Activated CD8-positive, alpha-beta T cell treated with anti-CD3 and anti-CD28 coated beads for 36 hours (primary cell): Measurements from ENCODE around the gene TMEM208. TPM values are rescaled to one million over a fixed set of nuclear protein-coding genes. Genes with fewer than 3 reads are reported as not detected.

Experiments
- ATAC-seq: fragments of 200-7000 bp; cut with Tn5 transposase; one replicate; pipeline ENCODE4 v1.10.0; 2021; ENCODE audit warnings: mild to moderate bottlenecking, moderate library complexity
- CTCF ChIA-PET: fragments of 350-600 bp; sonication (Branson Sonifier 250); formaldehyde crosslinking; loops from one replicate; lab custom pipeline; 2021; ENCODE audit warnings: antibody characterized with exemption; lab: Charles Lee
- POLR2A ChIA-PET: fragments of 350-600 bp; sonication (Branson Sonifier 250); formaldehyde crosslinking; loops from one replicate; lab custom pipeline; 2021; ENCODE audit warnings: antibody characterized with exemption; lab: Charles Lee
- DNase-seq: peaks from one replicate; pipeline ENCODE4 v3.0.0-alpha.2; 2020
- H3K27ac Mint-ChIP-seq: one replicate; pipeline ENCODE4 v1.8.0; 2021; ENCODE audit warnings: mild to moderate bottlenecking, mixed read lengths
- H3K27me3 Mint-ChIP-seq: one replicate; pipeline ENCODE4 v1.8.0; 2021; ENCODE audit warnings: mixed read lengths
- H3K36me3 Mint-ChIP-seq: one replicate; pipeline ENCODE4 v1.8.0; 2021; ENCODE audit warnings: low read depth, mixed read lengths
- H3K4me1 Mint-ChIP-seq: one replicate; pipeline ENCODE4 v1.8.0; 2021; ENCODE audit warnings: low read depth, mixed read lengths
- H3K4me3 Mint-ChIP-seq: one replicate; pipeline ENCODE4 v1.8.0; 2021; ENCODE audit warnings: mild to moderate bottlenecking, moderate library complexity, mixed read lengths
- H3K9me3 Mint-ChIP-seq: one replicate; pipeline ENCODE4 v1.8.0; 2021; ENCODE audit warnings: mixed read lengths
- intact Hi-C: fragments of 100-400 bp; cut with micrococcal nuclease; formaldehyde crosslinking; loops from one replicate; pipeline ENCODE4 v1.10.0; 2022
- total RNA-seq, 2 experiments: library from RNA; stranded (reverse); gene quantifications; one replicate each; pipeline ENCODE4 v1.2.3, GENCODE V29; 2021
- TF ChIP-seq, protein P1 (sequence below): fragments of 200-600 bp; IDR thresholded peaks from one replicate; pipeline ENCODE4 v1.8.0; 2022; ENCODE audit warnings: antibody characterized with exemption, mild to moderate bottlenecking

TMEM208 gene
- total RNA-seq, 2 experiments from 2014 or later, result 25.7 to 30.7 TPM

DNA sequence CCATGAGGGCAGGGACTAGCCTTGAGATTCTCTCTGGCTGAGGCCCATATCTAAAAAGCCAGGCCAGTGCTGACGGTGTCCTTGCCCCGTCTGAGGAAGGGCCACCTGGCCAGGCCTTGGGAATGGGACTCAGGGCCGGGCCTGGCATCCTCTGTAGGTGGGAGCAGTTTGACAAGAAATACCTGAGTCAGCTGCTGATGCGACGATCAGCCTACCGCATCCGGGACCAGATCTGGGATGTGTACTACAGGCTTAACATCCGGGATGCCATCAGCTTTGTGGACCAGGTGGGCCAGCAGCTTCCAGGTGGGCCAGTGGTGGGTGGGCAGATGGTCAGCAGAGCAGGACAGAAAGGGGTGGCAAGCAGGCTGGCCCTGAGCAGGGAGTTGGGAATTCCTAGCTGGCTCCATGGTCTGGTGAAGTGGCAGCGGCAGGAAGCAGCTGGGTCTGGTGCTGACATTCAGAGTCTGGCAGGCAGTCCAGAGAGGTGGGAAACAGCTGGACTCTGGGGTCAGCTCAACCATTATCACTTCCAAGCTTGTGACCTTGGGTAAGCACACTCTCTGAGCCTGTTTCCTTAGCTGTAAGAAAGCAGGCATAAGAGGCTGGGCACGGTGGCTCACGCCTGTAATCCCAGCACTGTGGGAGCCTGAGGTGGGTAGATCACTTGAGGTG lies 31.4 kb downstream of the TMEM208 start:
- H3K9me3 Mint-ChIP-seq, result no peaks in the 10 kb centered on the region
- no peak overlapping the region for H3K27ac Mint-ChIP-seq
- intact Hi-C loops, result no loop called here
- H3K36me3 Mint-ChIP-seq, result peaks cover 4% of the 10 kb centered on the region
- TF ChIP-seq, protein P1, sequence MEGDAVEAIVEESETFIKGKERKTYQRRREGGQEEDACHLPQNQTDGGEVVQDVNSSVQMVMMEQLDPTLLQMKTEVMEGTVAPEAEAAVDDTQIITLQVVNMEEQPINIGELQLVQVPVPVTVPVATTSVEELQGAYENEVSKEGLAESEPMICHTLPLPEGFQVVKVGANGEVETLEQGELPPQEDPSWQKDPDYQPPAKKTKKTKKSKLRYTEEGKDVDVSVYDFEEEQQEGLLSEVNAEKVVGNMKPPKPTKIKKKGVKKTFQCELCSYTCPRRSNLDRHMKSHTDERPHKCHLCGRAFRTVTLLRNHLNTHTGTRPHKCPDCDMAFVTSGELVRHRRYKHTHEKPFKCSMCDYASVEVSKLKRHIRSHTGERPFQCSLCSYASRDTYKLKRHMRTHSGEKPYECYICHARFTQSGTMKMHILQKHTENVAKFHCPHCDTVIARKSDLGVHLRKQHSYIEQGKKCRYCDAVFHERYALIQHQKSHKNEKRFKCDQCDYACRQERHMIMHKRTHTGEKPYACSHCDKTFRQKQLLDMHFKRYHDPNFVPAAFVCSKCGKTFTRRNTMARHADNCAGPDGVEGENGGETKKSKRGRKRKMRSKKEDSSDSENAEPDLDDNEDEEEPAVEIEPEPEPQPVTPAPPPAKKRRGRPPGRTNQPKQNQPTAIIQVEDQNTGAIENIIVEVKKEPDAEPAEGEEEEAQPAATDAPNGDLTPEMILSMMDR, result no peak
- CTCF ChIA-PET, result interaction anchor here (0.9 to 1.5 kb wide), 3 partner anchors 9 to 141 kb away, joined by 3 to 4 read pairs (median 3); partner anchors contain the start of gene SLC9A5
- H3K27me3 Mint-ChIP-seq, result no peaks in the 10 kb centered on the region
- POLR2A ChIA-PET, result interaction anchor here (1.9 kb wide), 1 partner anchor 13 kb away, joined by 6 read pairs; no protein-coding TSS in a partner anchor
- no peak for DNase-seq
- no peak overlapping the region for H3K4me3 Mint-ChIP-seq
- no peaks in the 10 kb centered on the region for H3K4me1 Mint-ChIP-seq
- no peak for ATAC-seq

DNA sequence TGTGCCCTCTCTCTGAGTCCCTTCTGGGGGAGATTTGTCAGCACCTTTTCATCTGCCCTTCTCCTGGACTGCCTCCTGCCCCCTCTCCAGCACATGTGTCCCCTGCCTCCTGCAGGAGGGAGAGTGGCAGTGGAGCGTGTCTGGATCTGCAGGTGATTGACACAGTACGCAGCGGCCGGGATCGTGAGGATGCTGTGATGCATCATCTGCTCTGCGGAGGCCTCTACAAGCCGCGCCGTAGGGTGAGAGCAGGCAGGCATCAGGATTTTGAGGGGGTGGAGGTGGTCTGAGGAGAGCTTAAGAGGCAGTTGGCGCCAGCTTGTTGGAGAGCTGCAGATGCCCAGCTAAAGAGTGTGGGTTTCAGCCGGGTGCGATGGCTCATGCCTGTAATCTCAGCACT lies 32.8 kb downstream of the TMEM208 start:
- DNase-seq, result no peak
- H3K27me3 Mint-ChIP-seq, result no peaks in the 10 kb centered on the region
- peaks cover 4% of the 10 kb centered on the region for H3K36me3 Mint-ChIP-seq
- no peak overlapping the region for H3K27ac Mint-ChIP-seq
- no peak overlapping the region for H3K4me3 Mint-ChIP-seq
- intact Hi-C loops, result loop anchor here (5.0 kb wide), 1 partner anchor 143 kb away; no protein-coding TSS in a partner anchor
- ChIA-PET CTCF (interaction anchor here (0.8 to 1.7 kb wide), 10 partner anchors 11 to 220 kb away, joined by 3 to 19 read pairs (median 6); partner anchors contain the start of gene SLC9A5), POLR2A (interaction anchor here (1.1 to 1.3 kb wide), 2 partner anchors 10 to 62 kb away, joined by 3 to 5 read pairs; no protein-coding TSS in a partner anchor)
- TF ChIP-seq, protein P1, result no peak
- H3K9me3 Mint-ChIP-seq, result no peaks in the 10 kb centered on the region
- no peaks in the 10 kb centered on the region for H3K4me1 Mint-ChIP-seq
- no peak for ATAC-seq

DNA sequence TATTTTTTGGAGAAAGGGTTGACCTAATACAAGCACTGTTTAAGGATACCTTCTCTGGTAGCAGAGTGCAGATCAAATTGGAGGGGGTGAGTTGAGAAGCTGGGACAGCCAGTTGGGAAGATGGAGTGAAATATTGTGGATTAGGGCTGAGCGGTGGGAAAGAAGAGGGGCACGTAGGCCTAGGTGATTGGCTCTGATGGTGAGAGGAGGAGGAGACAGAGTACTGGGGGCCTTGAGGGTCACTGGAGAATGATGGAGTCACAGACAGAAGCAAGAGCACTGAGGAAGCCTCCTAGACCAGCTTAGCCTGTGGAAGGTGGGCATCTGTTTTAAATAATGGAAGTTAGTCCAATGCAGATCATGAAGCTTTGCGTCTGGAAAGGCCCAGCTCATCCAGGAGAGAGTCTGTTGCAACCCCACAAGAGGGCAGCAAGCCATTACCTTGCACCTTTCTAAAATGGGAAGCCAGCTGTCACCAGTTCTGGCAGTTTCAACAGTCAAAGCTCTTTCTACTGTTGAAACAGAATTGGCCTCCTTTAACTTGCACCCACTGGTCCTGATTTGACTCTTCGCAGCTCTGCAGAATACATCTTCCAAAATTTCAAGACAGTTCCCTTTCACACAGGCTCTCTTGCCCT lies 33.6 kb downstream of the TMEM208 start:
- ATAC-seq (peak; percentile 66), DNase-seq (peak; percentile 48)
- Mint-ChIP-seq H3K27me3 (no peaks in the 10 kb centered on the region), H3K36me3 (peaks cover 4% of the 10 kb centered on the region), H3K4me1 (no peaks in the 10 kb centered on the region), H3K9me3 (no peaks in the 10 kb centered on the region), H3K4me3 (no peak overlapping the region), H3K27ac (no peak overlapping the region)
- TF ChIP-seq, protein P1, result peak; percentile 42
- intact Hi-C loops, result loop anchor here (5.0 kb wide), 1 partner anchor 142 kb away; no protein-coding TSS in a partner anchor
- POLR2A ChIA-PET, result interaction anchor here (0.8 to 1.3 kb wide), 4 partner anchors 9 to 195 kb away, joined by 3 to 5 read pairs (median 3); partner anchors contain the start of gene SLC9A5
- CTCF ChIA-PET, result interaction anchor here (0.5 to 1.7 kb wide), 30 partner anchors 9 to 220 kb away, joined by 3 to 19 read pairs (median 4); partner anchors contain the start of genes ATP6V0D1, PLEKHG4, SLC9A5 and TPPP3

DNA sequence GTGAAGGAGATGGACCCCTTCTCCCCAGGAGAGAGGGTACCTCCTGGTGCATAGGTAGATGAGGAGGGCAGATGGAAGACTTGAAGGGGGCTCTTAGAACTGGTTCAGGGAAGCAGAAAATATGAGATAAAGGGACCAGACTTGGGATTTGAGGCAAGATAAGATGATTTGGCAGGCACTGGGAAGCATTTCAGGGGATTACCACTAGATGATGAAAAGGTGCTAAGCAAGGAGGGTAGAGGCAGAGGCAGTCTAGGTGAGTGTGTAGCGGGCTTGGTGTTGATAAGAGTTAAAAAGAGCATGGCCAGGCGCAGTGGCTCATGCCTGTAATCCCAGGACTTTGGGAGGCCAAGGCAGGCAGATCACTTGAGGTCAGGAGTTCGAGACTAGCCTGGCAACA lies 36.3 kb downstream of the TMEM208 start:
- H3K4me3 Mint-ChIP-seq, result no peak overlapping the region
- intact Hi-C loops, result loop anchor here (5.0 kb wide), 1 partner anchor 139 kb away; no protein-coding TSS in a partner anchor
- no peak for ATAC-seq

More for the DNA sequence above, 36.3 kb downstream of the TMEM208 start:
- DNase-seq, result no peak
- Mint-ChIP-seq H3K27ac (no peak overlapping the region), H3K4me1 (no peaks in the 10 kb centered on the region), H3K9me3 (no peaks in the 10 kb centered on the region), H3K36me3 (peaks cover 2% of the 10 kb centered on the region), H3K27me3 (no peaks in the 10 kb centered on the region)
- ChIA-PET POLR2A (no interaction called here), CTCF (interaction anchor here (1.0 to 1.2 kb wide), 3 partner anchors 19 to 166 kb away, joined by 3 to 4 read pairs (median 3); no protein-coding TSS in a partner anchor)
- TF ChIP-seq, protein P1, result no peak
